Fibroblast of skin of left quadriceps (primary cell): ENCODE results near the gene MPP7.
A peak's percentile ranks its signal among the peaks of the same experiment; 100 is the strongest.

Experiments used
- DNase-seq, 2 experiments: peaks; one replicate each; pipeline ENCODE4 v3.0.0-alpha.2; 2013; ENCODE audit warnings: low read depth in 2 of 2

The MPP7 gene

DNA sequence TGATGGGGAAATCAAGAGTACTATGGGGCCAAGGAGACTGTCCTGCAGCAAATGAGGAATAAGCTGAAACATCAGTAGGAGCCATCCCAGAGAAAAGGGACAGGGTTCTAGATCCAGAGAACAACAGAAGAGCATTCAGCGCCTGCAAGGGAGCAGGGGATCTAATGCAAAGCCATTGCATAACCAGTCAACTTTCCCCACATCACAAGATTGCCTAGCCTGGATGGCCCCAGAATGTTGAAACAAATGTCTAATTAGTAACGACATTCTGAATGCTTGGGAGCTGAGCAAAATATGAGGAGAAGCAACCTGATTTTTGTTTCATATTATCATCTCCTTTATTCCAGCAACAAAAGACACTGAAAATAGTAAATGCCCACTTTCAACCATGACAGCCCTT lies 2.7 kb upstream of the MPP7 start:
- DNase-seq = no peak

DNA sequence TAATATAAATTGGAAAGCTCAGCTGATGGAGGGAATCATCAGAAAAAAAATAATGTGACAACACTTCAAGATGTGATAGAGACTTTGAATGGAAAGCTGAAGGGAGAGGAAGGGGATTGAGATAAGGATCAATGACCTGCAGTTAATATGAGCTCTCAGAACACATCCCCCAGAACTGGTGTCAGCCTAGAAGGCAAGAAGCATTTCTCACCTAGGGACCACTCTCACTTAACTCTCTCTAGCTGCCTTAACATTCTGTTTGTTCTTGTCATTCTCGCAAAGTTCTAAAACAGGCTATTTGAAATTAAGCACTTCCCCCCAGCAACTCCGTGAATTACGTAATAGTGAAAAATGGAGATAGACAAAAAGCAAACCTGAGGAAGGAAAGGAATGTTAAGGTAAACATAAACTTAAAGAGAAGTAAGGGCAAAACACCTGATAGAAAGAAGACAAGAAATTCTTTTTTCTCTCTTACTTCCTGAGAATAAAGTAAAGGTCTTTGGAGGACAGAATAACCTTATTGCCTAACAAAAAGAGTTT lies 1.2 kb upstream of the MPP7 start:
- DNase-seq = no peak

DNA sequence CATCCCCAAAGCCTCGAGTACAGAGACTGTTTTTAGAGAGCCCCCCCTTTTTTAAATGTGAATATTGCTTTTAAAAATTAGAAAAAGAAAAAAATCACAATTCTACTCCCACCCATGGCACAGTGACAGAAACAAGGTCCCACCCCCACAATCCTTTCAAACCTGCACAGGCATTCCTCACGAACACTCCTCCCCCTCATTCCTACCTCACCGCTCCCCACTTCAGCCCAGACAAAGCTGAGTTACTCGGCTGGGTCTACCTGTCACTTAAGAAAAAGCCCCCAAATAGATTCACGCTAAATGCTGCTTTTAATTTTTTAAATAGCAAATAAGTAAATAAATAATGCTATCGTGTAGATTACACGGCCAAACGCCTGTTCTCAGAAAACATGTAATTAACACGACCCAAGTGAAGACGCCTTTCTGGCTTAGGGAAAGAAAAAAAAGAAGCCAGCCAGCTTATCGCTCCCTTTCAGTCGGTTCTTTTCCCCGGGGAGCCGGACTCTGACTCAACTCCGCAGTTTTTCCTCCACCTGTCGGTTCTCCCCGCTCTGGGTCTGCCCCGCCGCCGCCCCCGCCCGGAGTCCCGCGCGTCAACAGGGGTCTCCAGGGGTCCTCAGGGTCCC lies 739 bp downstream of the MPP7 start:
- DNase-seq = no peak

DNA sequence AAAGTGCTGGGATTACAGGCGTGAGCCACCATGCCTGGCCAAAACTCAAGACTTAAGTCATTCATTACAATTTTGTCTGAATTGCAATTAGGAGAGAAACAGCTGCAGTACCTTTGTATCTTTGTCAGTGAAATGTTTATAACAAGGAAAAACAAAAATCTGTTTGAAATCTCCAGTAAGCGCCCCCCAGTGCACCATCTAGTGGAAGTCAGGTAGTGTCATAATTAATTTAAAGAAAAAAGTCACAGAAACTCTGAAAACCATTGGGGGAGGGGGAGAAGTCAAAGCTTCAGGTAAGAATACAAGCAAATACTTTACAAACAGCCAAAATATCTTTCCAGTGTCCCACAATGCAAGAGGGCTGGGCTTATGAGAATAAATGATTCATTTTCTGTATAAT lies 2.8 kb downstream of the MPP7 start:
- DNase-seq = no peak

DNA sequence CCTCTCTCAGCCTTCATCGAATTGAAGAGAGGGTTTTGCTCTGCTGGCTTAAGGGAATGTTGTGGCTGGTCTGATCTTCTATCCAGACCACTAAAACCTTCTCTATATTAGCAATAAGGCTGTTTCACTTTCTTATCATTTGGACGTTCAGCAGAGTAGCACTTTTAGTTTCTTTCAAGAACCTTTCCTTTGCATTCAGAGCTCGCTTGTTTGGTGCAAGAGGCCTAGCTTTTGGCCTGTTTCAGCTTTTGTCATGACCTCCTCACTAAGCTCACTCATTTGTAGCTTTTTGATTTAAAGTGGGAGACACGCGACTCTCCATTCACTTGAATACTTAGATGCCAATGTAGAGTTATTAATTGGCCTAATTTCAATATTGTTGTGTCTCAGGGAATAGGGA lies 3.9 kb downstream of the MPP7 start:
- no peak for DNase-seq

DNA sequence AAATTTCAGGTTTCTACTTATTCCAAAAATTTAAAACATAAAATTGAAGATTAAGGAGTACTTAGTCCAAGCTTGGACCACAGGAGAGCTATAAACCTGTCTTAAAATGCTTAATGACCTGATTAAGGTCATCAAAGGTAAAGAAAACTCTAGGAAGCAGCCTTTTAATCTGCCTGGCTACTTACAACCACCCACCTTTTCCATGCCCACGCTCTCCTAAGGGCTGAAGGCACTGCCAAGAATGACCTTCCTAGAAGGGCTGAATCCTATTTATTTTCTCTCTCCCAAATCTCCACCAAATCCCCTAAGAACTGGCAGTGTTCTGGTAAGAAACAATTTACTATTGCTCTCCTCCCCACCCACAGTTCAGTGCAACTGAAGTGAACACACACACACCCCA lies 6.8 kb downstream of the MPP7 start:
- no peak for DNase-seq

DNA sequence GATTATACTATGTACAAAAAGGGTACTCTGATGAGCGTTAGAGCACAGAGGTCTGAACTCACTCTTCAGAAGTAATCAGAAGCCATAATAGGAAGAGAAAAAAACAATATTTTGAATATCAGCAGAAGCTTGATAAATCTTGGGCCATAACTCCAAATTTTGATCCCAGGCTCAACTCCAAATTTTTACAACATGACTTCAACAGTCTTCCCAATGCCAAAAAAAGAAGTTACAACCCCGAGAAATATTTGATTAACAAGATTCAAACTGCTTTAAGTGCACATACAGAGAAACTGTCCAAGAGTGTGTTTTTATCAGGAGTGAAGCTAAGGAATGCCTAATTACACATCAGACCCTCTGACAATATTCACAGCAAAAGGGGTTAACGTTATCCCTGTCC lies 7.5 kb downstream of the MPP7 start:
- no peak for DNase-seq

DNA sequence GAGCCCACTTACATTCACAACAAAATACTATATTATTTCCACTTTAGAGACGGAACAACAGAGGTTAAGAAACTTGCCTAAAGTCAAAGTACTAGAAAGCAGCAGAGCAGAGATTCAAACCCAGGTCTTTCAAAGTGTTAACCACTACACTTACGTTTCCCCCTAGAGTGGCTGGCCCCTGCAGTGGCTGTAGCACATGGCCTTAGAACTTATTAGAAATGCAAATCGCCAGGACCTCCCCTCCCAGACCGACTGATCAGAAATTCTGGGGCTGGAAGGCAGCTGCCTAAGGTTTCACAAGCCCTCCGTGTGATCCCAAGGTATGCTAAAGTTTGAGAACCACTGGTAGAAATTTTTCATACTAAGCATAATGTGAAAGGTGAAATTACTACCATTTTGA lies 8.1 kb downstream of the MPP7 start:
- DNase-seq = no peak

DNA sequence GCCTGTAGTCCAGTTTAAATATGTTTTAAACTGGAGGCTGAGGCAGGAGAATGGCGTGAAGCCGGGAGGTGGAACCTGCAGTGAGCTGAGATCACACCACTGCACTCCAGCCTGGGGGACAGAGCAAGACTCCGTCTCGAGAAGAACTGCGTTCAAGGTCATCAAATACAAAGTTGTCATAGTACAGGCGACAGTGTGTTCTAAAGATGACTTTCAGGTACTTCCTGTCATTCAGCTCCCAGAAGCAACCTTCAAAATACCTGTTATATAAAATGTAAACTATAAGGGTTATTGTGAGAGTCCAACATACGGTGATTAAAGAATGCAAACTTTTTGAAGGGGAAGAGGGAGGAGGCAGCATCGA lies 8.7 kb downstream of the MPP7 start:
- DNase-seq = no peak

DNA sequence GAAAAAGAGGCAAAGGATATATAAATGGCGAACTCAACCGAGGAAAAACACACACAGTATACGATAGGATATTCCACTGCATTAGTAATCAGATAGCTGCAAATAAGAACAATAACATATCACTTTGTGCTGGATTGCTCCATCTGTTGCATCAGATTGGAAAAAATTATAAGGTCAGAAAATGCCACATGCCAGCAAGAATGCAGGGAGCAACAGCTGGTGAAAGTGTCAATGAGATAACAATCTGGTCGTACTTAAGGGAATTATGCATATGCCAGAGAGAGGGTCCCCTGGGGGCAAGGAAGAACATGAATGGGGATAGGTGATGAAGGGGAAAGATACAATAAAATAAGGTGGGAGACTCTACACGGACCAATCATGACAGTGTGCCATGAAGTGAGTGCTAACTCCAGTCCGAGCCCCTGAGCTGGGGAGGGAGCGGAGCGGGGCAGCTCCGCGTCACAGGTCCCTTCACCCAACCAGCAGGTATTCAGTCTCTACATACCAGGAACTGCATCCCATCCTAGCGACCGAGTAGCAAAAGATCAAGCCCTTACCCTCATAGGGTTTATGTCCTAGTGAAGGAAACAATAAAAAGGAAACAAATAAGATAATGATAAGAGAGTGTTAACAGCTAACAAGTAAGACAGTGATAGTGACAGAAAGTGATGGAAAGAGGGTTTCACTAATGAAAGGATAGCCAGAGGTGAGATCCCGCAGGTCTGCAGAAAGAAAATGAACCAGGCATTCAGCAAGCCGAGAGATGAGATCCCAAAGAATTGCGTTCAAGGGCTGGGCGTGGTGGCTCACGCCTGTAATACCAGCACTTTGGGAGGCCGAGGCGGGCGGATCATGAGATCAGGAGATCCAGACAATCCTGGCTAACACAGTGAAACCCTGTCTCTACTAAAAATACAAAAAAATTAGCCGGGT lies 9.4 kb downstream of the MPP7 start:
- DNase-seq = no peak

DNA sequence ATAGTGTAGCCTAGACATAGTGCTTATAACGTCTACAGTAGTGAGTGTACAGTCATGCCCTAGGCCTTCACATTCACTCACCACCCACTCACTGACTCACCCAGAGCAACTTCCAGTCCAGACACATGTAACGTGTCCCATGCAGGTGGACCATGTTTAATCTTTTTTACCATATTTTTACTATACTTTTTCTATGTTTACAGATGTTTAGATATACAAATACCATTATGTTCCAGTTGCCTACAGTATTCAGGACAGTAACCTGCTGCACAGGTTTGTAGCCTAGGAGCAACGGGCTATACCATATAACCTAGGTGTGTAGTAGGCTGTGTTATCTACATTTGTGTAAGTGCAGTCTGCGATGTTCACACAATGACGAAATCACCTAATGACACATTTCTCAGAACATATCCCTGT lies 11.0 kb downstream of the MPP7 start:
- DNase-seq = peak; percentile 25 to 32

DNA sequence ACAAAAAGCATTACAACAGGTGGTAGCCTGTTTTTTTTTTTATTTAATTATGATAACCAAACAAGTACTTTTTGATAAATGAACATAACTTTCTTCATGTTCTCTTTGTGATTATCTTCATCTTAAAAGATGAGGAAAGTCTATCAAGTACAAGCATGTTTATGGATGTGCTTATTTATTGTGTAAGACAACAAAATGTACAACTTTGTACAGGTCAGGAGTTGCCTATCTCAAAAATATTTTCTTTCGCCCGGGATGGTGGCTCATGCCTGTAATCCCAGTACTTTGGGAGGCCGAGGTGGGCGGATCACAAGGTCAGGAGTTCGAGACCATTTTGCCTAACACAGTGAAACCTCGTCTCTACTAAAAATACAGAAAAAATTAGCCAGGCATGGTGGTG lies 17.0 kb downstream of the MPP7 start:
- DNase-seq = no peak

DNA sequence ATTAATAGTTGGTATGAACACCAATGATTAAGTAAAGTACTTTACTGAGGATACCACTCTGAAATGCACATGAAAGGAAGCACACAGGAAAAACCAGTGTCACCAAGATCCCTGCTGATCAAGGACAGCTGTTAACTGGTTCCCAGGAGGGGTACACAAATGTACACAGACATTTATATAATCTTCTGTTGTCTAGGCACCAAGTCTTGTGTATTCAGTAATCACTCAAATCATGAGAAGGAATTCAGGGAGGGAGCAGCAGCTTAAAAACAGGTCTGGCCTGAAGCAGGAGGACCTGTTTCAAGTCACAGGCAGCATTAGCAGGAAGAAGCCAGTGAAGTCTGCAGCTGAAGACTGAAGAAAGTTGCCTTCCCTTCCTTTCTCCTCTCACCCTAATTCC lies 18.7 kb downstream of the MPP7 start:
- DNase-seq = no peak

DNA sequence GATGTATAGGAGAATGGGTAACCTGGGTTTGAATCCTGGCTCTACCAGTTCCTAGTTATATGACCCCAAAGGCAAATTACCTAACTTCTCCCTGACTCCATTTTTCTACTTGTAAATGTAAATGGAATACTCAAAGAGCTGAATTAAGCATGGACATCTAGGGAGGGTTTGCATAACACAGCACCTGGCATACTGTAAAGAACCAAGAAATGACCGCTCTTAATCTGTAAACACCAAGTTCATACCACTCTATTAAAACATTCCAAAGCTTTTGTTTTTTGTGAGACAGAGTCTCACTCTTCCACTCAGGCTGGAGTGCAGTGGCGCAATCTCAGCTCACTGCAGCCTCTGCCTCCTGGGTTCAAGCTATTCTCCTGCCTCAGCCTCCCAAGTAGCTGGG lies 19.6 kb downstream of the MPP7 start:
- no peak for DNase-seq

DNA sequence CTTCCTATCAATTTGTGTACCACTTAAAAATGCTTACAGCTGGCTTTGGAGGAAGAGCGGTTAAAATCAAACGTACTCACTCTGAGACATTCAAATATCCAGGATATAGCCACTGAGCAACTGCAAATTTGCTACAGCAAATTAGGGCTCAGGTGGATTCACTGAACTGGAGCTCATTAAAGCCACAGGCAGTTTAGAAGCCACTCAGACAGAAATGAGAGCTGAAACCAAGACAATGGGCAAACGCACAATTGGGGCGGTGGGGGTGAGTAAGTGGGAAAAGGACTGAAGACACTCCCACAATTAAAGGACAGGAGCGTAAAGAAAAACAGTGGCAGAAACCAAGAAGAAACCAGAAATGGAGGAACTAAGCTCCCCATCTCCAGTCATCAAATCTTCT lies 20.5 kb downstream of the MPP7 start:
- no peak for DNase-seq

DNA sequence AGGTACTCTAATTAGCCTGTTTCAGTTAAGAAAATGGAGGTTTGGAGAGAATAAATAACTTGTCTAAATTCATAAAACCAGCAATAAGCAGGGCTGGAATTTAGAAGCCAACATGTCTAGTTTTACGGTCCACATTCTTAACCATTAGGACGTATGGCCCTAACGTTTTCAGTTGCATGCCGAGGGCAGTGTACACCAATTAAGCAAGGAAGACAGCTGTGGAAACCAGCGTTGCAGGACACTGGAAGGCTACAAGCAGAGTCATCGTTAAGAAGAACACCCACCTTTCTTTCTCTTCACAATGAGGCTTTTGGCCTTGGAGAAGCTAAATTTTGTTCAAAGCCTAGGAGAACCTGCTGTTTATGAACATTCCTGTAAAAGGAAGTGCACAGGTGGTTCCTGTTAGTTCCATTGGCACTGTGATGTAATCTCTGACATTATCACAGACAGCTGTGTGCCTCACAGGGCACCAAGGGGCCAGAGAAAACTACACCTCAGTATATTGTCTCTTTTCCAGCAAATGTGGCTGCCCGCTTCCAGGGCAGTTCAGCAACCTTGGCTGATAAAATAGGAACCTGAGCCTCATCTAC lies 21.0 kb downstream of the MPP7 start:
- DNase-seq = no peak

DNA sequence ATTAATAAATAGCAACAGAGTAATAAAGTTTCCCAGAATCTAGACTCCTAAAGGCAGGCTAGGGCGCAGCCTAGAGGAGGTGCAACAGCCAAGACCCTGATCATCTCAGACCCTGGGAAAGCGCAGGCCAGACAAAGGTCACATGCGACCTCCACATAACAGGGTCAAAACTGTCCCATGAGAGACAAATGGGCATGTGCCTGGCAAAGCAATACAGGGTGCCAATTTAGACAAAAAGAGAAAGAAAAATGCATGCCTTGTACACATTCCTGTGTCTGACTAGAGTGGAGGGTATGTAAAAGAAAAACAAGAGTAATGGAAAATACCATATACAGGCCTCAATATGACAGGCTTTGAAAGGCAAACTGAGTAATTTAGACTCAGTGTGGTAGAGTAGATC lies 22.2 kb downstream of the MPP7 start:
- no peak for DNase-seq

DNA sequence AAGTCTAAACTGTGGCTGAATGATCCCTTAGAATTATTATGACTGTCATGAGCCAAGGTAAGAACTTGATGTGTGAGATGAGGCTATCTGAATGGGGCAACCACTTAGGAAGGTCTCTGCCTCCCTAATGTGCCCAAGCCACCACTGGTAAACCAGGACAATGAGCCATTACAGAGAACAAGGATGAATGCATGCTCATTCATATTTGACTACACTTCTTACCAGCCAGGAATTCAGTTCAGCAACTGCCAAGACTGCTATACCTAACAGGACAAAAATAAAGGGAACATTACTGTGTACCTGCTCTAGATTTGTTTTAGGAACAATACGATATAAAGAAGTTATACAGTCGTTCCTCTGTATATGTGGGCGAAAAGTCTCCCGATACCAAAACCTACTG lies 23.0 kb downstream of the MPP7 start:
- DNase-seq = no peak

DNA sequence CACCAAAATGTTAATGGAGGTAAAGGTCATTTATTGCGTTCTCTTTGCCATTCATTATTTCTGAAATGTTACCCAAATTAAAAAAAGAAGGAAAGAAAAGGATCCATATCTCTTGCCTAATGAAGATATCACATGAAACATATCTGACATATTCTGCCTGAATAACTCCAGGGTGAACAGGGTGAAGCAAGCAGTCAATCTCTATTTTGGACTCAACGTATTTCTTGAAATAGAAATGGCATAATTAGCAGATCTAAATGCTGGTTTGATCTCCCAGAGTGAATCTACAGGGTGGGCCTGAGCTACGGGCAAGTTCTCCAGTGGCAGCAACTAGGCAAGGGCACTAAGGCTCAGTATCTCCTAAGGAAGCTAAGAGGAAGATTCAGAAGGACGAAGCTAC lies 24.0 kb downstream of the MPP7 start:
- no peak for DNase-seq

DNA sequence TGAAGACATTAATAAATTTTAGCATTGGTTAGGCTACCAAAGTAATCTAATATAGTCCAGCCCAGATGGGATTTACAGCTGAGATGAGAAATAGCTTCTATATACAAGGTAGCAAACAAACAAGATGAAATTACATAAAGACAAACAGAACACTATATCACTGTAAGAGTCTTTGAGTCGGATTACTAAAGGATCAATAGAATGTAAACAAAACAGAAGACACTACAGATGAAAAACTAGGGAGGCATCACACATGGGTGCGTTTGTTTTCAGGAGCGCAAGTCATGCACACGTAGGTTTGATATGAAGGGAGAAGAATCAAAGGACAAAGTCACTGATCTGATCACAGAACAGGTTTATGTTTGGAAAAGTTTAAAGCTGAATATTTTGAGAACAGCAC lies 26.5 kb downstream of the MPP7 start:
- DNase-seq = no peak

DNA sequence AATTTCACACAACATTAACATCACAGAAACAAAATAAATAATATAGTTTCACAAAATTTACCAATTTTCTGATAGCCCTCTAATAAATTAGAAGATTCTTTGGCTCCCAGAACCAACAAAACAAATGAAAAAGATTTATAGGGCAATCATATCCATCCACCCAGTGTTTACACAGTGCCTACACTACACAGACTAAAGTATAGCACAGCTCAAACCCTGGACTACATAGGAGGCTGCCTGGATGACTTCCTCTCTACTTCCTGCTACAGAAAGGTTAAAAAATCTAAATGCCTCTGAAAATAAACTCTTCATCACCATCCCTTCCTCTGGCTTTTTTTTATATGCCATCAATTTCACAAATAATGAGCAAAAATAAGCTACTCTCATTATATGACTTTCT lies 28.4 kb downstream of the MPP7 start:
- DNase-seq = no peak

DNA sequence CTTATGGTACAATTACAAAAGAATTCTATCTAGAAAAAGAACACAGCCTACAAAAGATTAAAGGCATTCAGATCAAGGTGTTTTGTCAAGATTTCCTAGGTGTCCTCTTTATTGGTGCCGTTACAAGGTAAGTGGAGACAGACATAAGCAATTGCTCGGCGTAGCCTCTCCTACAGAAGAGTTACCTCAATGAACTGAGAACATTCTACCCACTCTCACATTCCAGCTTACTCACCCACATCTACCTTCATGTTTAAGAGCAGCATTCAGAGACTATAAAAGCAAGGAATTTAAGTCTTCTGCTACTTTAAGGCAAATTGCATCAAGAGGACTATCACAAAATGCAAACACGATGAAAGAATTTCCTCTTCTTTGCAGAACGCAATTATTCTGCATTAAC lies 29.5 kb downstream of the MPP7 start:
- no peak for DNase-seq
